GM19043 (cell line): ENCODE measurements around the gene AFF3.

ENCODE experiments used
- ATAC-seq: cut with Tn5 transposase; IDR thresholded peaks from one replicate; pipeline ENCODE4 v1.9.1; 2021; ENCODE audit warnings: low read depth; ENCODE audit not compliant: unreplicated experiment

Gene AFF3

DNA sequence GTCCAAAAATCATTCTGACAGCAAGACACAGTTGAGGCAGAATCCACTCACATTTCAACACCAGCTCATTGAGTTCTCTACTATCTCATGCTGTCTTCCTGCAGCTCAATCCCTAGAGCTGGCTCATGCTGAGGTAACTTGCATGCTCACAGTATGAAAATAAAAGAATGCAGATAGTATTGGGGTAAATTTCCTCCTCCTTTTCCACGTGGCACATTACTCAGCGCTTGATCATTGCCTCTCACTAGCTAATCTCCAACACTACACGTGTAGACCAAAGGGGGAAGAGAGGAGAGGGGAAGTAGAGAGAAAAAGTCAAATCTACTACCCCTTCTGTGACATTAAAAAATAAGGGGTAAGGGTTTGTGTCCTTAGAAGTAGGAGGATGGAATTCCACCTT lies 300.6 kb downstream of the AFF3 start:
- no peak for ATAC-seq

DNA sequence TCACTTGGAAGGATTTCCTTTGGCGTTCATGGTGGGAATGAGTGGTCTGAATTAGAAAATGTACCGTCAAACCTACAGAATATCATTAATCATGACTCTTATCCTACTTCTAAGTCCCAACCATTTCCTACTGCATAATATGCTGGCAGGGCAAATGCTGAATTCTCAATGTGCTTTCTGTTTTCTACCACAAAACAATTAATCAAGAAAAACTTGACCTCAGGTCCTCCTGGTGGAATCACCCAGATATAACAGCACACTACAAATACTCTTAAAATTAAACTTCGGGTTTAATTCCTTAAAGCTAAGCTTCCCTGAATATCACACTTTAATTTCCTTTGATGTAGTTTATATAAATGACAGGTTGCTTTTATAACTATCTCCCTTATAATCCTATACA lies 301.6 kb downstream of the AFF3 start:
- ATAC-seq, result no peak

DNA sequence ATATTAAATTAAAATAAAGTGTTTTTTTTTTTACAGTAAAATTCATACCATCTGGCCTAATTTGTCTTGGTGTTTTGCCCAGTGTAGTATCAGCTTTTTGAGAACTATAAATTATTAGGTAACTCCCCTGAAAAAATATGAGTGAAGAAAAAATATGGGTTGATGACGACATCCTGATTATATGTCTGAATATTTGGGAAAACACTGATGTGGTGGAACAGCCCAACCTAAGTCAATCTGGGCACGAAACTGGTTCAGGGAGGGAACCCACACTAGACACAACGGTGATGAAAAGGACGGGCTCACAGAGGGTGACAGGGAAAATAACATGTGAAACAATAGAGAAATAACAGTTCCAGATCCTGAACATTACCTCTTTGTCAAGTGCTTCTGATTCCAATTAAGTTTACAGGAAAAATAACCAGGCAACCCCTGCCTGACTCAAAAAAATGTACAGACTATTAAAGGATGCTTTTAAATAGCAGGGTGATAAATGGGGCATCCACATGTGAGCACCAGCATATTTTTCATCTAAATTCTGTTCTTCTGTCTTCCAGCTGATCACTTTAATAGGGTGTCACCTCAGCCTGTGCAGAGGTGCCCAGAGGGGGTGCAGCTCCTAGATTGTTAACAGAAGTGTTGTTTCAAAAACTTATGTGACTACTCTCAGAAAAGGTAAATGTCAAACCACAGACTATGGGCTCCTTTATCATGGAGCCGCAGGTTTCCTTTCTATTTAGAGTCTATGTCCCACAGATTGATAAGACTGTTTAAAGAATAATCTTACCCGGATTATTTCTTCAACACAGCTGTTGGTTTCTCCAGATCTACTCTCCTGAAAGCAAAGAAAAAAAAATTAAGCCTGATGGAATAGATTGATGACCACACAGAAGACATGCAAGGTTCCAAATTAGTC lies 305.4 kb downstream of the AFF3 start:
- ATAC-seq, result no peak

DNA sequence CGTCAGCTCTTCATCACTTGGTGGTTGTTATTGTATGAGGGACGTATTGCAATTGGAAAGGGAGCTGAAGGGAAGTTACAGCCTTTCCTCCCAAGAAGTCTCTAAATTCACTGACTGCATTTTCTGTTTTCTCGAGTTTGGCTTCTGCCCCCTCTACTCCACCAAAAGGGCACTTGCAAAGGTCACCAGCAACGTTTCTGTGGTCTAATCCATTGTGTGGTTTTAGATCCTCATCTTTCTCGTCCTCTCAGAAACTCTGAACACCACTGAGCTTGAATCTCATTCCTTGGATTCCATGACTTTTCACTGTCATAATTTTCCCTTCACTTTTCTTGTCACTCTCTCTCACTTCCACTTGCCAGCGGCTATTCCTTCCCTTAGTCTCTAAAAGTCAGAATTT lies 308.0 kb downstream of the AFF3 start:
- ATAC-seq, result no peak

DNA sequence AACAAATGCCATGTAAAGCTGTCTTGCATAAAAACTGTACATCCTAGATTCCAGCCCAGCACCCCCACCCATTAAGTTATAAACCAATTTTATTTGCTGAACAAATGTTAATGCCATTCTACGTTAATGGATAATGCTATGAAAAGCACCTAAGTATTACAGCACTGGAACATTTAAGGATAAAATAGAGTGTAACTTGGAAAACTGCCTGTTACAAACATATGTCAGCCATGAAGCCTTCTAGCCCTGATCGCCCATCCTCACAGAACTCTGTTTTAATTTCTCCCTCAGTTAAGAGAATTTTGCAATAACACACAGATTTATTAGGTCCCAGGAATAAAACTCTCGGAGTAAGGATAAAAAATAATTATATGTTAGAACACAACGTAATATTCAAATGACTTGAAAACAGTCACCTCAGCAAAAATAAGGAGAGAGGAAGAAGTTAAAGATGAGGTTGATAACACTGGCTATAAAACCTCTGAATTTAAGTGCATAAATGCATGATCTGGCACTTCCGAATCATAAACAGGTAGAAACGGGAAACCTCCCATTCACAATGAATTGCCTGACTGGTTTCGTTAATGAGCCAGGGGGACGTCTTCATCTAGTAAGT lies 308.7 kb downstream of the AFF3 start:
- no peak for ATAC-seq

DNA sequence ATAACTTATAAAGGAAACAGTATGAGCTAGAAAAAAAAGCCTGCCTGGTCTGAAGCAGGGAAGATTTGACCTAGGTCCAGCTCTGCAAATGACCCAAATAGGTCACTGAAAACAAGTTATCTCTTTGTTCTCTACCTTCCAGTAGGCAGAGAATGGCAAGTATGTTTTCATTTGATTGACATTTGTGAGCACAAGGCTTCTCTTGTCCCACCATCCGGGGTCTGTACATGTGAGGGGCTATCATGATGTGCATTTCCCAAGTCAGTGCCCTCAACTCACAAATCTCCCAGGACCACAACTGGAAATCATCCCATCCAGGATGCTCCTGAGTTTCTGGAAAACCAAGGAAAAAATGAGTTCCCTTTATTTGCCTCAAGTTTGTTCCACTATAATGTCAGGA lies 309.5 kb downstream of the AFF3 start:
- ATAC-seq, result no peak

DNA sequence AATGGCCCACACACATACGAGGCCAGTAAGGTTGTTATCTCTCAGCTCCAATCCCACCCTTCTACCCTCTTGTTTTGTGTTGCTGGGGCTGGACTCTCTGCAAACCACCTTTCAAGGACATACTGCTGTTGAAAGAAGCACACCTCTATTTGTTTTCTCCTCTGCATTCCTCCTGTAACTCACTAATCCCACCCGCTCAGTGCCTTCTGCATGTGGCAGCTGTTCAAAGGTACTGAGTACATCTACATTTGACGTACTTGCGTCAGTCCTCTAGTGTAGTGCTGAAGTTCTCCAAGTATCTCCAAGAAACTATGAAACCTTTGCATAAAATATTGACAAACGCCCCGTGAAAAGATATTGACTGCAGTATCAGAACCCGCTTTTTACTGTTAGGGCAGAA lies 310.6 kb downstream of the AFF3 start:
- ATAC-seq, result no peak

DNA sequence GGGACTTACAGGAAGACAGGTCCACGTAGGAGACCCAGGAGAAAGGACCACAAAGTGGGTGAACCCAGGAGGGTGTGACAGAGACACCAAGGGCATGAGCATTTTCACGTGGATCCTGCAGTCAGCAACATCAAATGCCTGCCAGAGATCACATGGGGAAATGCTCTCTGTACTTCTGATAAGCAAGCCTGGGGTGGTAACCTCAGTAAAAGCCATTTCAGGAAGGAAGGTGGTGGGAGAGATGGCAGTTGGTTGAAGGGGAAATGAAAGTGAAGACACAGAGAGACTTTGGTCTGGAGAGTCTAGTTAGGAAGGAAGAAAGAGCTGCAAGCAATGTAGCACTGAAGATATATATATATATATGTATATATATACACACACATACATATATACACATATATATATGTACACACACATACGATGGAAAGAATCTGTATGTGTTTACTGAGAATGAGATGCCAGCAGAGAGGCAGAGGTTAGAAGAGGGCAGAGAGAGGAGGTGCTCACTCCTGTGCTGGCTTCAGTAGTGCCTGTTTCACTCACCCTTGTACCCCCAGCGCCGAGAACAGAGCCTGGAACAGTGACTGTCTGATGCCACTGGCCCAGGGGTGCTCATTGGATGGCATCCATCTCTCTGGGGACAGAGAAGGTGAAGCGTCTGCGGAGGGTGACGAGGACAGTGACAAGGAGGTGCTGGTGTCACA lies 314.9 kb downstream of the AFF3 start:
- no peak for ATAC-seq

DNA sequence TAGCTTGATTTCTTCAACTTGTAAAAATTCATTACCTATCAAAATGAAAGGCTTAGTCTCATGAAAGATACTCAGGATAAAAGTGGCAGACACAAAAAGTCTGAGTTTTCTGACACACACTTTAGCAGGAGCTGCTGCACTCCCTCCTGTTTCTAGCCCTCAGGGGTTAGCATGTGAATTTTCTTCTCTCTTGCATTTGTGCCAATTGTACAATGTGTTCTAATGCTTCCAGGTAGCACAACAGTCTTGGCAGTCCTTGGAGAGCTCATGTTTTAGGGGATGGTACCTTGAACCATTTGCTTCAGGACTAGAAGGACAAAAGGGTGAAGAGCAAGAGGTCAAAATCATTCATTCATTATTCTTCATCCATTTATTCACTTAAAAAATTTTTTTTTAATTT lies 316.8 kb downstream of the AFF3 start:
- no peak for ATAC-seq

DNA sequence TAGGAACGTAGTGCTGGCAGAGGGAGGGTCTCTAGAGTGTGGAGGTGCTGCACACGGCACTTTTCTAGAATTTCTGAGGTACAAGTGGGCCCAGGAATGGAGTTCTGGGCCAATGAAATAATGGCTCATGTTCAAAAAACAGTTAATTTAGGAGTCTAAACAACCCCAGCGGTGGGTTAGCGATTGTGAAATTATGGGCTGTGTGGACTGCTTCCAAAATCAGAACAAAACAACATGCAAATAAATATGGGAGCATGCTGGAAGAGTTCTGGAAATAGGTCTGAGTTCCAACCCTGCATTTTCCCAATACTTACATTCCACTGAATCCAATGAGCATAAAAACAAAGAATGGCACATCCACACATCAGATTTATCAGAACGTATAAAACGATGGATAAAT lies 317.6 kb downstream of the AFF3 start:
- no peak for ATAC-seq

DNA sequence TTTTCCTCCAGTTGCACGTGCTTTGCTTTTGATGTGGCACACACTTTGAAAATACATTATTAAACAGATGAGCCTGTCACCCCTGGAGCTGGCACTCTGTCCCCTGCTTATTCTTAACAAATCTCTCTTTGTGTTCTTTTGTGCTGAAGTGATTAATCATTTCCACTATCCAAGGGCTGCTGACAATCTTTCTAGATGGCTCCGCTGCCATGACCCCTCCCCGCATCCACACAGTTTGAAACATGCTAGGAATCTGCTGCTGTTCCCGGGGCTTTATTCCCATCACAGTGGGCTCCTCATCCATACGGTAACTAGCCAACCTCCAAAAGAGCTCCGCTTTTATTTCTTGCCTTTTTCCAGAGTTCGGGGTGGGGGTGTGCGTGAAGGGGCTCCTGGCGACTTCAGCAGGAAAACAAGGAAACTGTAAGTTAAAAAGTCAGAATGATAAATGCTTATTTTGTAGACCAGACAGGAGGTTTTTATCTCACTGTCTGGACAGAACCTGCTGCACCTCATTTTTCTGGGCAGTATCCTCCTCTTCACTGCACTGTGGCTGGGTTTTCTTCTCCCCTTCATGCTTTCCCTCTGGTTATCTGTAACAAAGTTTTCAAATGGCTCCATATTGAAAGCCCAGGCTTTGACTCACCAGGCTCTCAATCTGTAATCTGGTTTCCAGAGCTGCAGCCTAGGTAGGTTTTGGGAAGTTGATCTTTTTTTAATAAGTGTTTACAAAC lies 319.7 kb downstream of the AFF3 start:
- no peak for ATAC-seq

DNA sequence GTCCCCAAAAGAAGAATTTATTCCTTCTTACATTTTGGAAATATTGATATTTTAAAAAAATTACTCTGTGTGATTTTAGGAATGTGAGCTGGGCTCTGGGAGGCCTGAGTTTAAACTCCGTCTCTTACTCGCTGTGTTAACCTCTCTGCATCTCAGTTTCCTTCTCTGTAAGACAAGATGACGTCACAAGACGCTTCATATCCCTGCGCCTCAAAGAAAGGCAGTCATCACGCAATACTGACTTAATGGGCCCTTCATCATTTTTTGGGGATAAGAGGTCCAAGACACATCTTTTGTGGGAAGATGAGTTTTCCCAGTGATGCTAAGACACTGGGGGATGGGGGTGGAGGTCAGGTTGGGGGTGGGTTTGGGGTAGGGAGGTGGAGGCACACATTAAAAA lies 320.4 kb downstream of the AFF3 start:
- ATAC-seq, result no peak

DNA sequence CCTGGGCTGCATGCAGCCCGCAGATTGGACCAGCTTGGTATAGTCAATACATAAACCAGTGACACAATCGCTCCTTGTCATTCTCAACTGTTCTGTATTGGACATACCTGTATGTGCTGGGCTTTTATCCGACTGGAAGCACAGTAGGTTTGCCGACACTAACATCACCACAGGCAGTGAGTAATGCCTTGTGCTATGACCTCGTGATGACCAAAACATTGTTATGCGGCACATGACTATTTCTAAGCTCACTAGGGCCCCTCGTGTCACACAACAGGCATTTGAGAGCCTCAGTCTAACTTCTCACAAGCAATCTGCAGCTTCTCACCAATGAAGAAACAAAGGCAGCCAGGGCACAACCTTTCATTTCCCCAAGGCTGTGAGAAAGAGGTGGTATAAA lies 320.8 kb downstream of the AFF3 start:
- ATAC-seq, result no peak

DNA sequence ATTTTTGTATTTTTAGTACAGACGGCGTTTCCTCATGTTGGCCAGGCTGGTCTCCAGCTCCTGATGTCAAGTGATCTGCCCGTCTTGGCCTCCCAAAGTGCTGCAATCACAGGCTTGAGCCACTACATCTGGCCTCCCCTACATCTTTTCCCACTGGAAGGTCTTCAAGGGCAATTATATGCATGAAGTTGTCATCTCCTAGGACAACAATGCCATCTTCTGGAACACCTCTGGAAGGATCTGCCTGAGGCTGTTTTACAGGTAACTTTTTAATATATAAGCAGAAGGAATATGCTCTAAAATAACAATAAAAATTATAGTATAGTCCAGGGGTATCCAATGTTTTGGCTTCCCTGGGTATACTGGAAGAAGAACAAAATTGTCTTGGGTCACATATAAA lies 321.4 kb downstream of the AFF3 start:
- ATAC-seq, result no peak

DNA sequence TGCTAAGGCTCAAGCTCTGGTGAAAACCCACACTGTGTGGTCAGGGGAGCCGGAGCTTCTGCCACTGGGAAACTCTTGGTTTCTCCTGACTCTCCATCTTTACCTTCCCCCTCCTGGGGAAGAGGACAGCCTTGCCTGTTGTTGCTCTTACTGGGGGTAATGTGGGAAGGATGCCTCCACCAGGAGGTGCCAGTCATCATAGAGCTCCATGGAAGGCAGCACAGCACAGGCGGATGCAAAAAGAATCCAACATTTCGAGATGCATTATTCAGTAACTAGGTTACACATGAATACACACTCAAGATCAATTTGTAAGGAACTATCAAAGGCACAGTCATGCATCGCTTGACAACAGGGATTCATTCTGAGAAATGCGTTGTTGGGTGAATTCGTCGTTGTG lies 322.6 kb downstream of the AFF3 start:
- no peak for ATAC-seq

DNA sequence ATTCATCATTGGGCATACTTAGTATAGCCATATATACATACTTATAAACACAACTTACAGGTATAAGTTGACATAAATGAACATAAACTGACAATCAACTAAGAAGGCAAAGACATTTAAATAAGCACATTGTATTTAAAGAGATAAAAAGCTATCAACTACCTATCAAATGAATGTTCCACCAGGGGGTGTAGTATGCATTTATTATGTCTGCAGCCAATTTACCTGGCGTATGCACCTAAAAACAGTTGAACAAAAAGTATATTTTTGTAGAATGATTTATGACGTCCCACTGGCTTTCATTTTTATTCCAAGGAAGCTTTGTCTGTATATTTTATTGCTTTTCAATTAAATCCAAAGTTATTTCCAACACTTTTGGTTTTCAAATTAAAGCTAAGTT lies 323.5 kb downstream of the AFF3 start:
- ATAC-seq, result no peak

DNA sequence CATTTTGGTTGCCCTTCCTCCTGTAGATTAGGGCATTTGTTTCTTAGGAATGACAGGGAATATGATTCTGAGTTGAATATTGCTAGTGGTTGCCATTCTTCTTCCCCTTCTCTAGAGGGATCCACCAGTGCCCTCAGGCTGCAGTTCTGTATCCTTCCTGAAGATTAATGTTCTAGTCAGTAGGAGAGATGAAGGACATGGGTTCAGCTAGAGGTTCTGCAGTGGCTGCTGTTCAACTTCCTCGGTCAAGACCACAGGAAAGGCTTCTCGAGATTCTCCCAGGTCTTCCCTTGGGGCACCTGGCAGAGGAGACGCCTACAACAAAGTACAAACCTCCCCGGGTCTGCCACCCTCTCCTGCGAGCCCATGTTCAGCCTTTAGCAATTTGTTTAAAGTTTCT lies 325.5 kb downstream of the AFF3 start:
- ATAC-seq, result no peak

DNA sequence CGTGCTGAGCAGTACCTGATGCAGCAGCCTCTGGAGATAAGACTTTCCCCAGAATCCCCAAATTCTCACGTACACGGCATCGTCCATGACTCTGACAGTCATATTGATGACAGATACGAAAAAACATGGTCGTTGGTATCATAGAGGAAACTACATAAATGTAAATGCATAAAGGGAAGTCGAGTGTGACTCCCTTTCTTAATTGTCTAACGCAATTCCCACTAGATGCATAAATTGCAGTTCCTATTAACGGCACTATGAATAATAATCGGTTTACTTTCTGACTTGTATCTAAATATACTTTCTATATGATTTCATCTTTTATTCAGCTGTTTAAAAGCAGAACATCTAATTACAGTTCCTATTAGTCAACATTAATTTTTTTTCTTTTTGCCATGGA lies 330.0 kb downstream of the AFF3 start:
- no peak for ATAC-seq

DNA sequence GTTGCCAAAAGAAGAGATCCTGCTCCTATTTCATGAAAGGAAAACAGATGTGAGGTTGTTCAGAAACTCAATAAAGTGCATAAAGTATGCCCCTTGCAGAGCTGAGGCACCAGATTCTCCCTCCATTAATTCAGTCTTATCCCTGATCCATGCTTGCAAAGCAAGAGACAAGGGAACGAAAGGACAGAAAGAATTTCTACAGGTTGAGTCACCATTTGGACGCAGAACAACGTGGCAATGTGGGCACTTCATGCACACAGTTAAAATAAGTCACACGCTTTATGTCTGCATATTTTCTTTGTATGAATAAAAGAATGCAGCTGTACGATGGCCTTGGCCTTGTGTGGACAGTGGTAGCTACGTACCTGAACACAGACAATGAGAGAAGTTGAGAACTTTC lies 330.8 kb downstream of the AFF3 start:
- ATAC-seq, result no peak

DNA sequence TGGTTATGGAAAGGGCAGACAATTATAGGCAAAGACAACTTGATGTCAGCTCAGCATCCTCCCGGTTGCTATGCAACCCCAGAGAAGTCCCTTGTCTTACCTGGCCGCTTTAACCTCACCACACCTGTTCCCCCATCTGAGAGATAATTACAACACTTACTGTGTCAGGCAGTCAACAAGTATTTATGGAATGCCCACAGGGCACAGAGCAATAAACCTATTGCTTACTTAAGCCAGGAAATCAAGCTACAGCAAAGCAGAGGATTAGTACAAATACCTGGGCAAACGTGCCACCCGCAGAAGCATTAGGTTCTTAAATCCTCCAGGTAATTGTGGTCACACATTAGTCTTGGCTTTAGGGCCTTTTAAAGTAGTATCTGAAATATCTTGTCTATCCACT lies 332.2 kb downstream of the AFF3 start:
- no peak for ATAC-seq

DNA sequence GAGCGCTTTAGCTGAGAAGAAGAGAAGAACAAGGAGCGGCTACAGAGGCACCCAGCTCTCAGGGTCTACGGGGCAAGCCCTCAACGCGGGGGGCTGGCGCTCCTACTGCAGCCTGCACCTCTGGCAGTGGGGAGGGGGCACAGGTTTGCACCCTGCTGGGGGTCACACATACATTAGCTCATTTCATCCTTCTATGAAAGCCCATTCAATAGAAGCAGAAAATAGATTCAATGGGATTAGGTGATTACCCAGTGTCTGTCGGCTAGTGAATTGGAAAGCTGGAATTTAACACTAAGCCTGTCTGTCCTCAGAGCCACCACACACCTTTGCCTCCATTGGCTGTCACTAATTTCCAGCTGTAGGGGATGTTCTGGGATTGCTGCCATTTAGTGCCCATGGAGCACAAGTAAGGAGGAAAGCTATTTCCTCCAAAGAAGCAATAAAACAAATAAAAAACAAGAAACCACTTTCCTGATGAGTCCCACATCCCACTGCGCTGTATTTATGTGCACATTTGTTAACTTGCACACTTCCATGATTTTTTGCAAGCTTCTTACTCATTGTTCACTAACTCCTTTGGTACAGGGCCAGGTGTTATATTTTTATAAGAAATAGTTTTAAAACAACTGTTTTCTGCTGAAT lies 333.0 kb downstream of the AFF3 start:
- ATAC-seq, result no peak
